Fibroblast of skin of back (primary cell): ENCODE results near the gene ORC6.

Experiments
- DNase-seq: peaks from one replicate; pipeline ENCODE4 v3.0.0-alpha.2; 2013

The ORC6 gene

GRCh38 chr16:46731691-46732555 is 42.5 kb downstream of the ORC6 start:
- no peak for DNase-seq

- DNase-seq, result no peak
Measured at GRCh38 chr16:46732561-46732960, 43.1 kb downstream of the ORC6 start.

GRCh38 chr16:46733319-46733830 is 43.9 kb downstream of the ORC6 start:
- DNase-seq, result no peak

- DNase-seq, result no peak
Measured at GRCh38 chr16:46736695-46737094, 47.2 kb downstream of the ORC6 start.

- no peak for DNase-seq
Measured at GRCh38 chr16:46737621-46738214, 48.3 kb downstream of the ORC6 start.

- no peak for DNase-seq
Measured at GRCh38 chr16:46739934-46740333, 50.5 kb downstream of the ORC6 start.

- DNase-seq, result peak; percentile 50
Measured at GRCh38 chr16:46743232-46743719, 53.8 kb downstream of the ORC6 start.

GRCh38 chr16:46745617-46746016 is 56.2 kb downstream of the ORC6 start:
- no peak for DNase-seq

GRCh38 chr16:46746821-46747776 is 57.6 kb downstream of the ORC6 start:
- no peak for DNase-seq
